Chondrocyte (in vitro differentiated cells): ENCODE results near the gene CCR5. TPM values are rescaled to one million over a fixed set of nuclear protein-coding genes. Genes with fewer than 3 reads are reported as not detected.

Experiments
- DNase-seq: peaks from one replicate; pipeline ENCODE4 v3.0.0; 2021; ENCODE audit warnings: mixed read lengths, low spot score
- H3K27ac Mint-ChIP-seq: one replicate; pipeline ENCODE4 v1.8.0; 2021; ENCODE audit warnings: mild to moderate bottlenecking, moderate library complexity, mixed read lengths; ENCODE audit not compliant: unreplicated experiment
- H3K27me3 Mint-ChIP-seq: 2 replicates; pipeline ENCODE4 v1.8.0; 2021; ENCODE audit warnings: low read depth, mixed read lengths
- H3K36me3 Mint-ChIP-seq: 2 replicates; pipeline ENCODE4 v1.8.0; 2021; ENCODE audit warnings: low read depth, mixed read lengths
- H3K4me1 Mint-ChIP-seq: 2 replicates; pipeline ENCODE4 v1.8.0; 2021; ENCODE audit warnings: low read depth, mild to moderate bottlenecking, mixed read lengths
- H3K4me3 Mint-ChIP-seq: one replicate; pipeline ENCODE4 v1.8.0; 2021; ENCODE audit warnings: mild to moderate bottlenecking, moderate library complexity, mixed read lengths; ENCODE audit not compliant: unreplicated experiment
- H3K9me3 Mint-ChIP-seq: 2 replicates; pipeline ENCODE4 v1.8.0; 2021; ENCODE audit warnings: low read depth, mixed read lengths
- total RNA-seq: library from RNA; stranded (reverse); gene quantifications from 3 replicates; pipeline ENCODE4 v1.2.1, GENCODE V29; 2021
- TF ChIP-seq, protein P1 (sequence below): fragments of 200-600 bp; sonication (generic); IDR thresholded peaks from 2 replicates; pipeline ENCODE4 v1.5.0; 2021; ENCODE audit warnings: antibody characterized with exemption, mild to moderate bottlenecking, moderate library complexity

Gene CCR5
- total RNA-seq, 1 donor from 2014 or later = not detected

GRCh38 chr3:46334741-46335478 lies 35.8 kb upstream of the CCR5 start:
- H3K27me3 Mint-ChIP-seq = peaks cover 27% of the 10 kb centered on the region
- DNase-seq = no peak
- TF ChIP-seq, protein P1, sequence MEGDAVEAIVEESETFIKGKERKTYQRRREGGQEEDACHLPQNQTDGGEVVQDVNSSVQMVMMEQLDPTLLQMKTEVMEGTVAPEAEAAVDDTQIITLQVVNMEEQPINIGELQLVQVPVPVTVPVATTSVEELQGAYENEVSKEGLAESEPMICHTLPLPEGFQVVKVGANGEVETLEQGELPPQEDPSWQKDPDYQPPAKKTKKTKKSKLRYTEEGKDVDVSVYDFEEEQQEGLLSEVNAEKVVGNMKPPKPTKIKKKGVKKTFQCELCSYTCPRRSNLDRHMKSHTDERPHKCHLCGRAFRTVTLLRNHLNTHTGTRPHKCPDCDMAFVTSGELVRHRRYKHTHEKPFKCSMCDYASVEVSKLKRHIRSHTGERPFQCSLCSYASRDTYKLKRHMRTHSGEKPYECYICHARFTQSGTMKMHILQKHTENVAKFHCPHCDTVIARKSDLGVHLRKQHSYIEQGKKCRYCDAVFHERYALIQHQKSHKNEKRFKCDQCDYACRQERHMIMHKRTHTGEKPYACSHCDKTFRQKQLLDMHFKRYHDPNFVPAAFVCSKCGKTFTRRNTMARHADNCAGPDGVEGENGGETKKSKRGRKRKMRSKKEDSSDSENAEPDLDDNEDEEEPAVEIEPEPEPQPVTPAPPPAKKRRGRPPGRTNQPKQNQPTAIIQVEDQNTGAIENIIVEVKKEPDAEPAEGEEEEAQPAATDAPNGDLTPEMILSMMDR = no peak
- H3K9me3 Mint-ChIP-seq = peaks cover 17% of the 10 kb centered on the region
- no peak overlapping the region for H3K4me3 Mint-ChIP-seq
- no peaks in the 10 kb centered on the region for H3K4me1 Mint-ChIP-seq
- peaks cover 3% of the 10 kb centered on the region for H3K36me3 Mint-ChIP-seq
- H3K27ac Mint-ChIP-seq = no peak overlapping the region

DNA sequence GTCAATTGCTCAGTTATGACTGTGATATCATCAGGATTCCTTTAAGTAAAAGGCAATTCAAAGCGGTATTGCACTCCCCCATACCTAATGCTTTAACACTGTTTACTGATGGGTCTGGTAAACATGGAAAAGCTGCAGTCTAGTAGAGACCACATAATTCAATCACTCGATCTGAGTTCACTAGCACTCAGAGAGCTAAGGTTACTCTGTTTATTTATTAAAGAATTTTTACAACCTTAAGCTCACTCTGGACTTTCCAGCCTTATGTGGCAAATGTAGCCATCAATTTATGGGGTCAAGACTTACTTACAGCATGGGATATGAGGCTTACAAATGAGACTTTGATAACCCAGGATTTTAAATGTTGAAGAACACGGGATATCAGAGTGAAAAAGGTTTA lies 35.2 kb upstream of the CCR5 start:
- peaks cover 3% of the 10 kb centered on the region for H3K36me3 Mint-ChIP-seq
- DNase-seq = no peak
- H3K4me3 Mint-ChIP-seq = no peak overlapping the region
- TF ChIP-seq, protein P1 = no peak
- peaks cover 20% of the 10 kb centered on the region for H3K9me3 Mint-ChIP-seq
- H3K27ac Mint-ChIP-seq = no peak overlapping the region
- peaks cover 27% of the 10 kb centered on the region for H3K27me3 Mint-ChIP-seq
- H3K4me1 Mint-ChIP-seq = no peaks in the 10 kb centered on the region

GRCh38 chr3:46337911-46338310 lies 32.8 kb upstream of the CCR5 start:
- H3K36me3 Mint-ChIP-seq = peaks cover 2% of the 10 kb centered on the region
- peaks cover 20% of the 10 kb centered on the region for H3K9me3 Mint-ChIP-seq
- H3K27me3 Mint-ChIP-seq = peaks cover 8% of the 10 kb centered on the region
- no peak overlapping the region for H3K4me3 Mint-ChIP-seq
- DNase-seq = no peak
- TF ChIP-seq, protein P1 = no peak
- H3K27ac Mint-ChIP-seq = no peak overlapping the region
- no peaks in the 10 kb centered on the region for H3K4me1 Mint-ChIP-seq

DNA sequence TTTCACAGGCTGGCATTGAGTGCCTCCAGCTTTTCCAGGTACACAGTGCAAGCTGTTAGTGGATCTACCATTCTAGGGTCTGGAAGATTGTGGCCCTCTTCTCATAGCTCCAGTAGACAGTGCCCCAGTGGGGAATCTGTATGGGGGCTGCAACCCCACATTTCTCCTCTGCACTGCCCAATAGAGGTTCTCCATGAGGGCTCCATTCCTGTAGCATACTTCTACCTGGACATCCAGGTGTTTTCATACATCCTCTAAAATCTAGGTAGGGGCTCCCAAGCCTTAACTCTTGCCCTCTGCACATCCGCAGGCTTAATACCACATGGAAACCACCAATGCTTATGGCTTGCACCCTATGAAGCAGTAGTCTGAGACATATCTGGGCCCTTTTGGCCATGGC lies 31.9 kb upstream of the CCR5 start:
- DNase-seq = no peak
- Mint-ChIP-seq H3K27ac (no peak overlapping the region), H3K36me3 (peaks cover 2% of the 10 kb centered on the region), H3K9me3 (peaks cover 20% of the 10 kb centered on the region), H3K4me3 (no peak overlapping the region), H3K27me3 (peaks cover 5% of the 10 kb centered on the region), H3K4me1 (no peaks in the 10 kb centered on the region)
- TF ChIP-seq, protein P1 = no peak

GRCh38 chr3:46344476-46344875 lies 26.3 kb upstream of the CCR5 start:
- TF ChIP-seq, protein P1 = no peak
- Mint-ChIP-seq H3K4me1 (no peaks in the 10 kb centered on the region), H3K27me3 (peaks cover 29% of the 10 kb centered on the region), H3K27ac (no peak overlapping the region), H3K9me3 (peaks cover 8% of the 10 kb centered on the region), H3K4me3 (no peak overlapping the region), H3K36me3 (no peaks in the 10 kb centered on the region)
- DNase-seq = no peak
